ENCODE data around the gene SSBP2. TPM values are rescaled to one million over a fixed set of nuclear protein-coding genes. Genes with fewer than 3 reads are reported as not detected.

SSBP2 gene
- total RNA-seq, 4 donors from 2014 or later = 54.1 to 136 (median 69.8) TPM

DNA sequence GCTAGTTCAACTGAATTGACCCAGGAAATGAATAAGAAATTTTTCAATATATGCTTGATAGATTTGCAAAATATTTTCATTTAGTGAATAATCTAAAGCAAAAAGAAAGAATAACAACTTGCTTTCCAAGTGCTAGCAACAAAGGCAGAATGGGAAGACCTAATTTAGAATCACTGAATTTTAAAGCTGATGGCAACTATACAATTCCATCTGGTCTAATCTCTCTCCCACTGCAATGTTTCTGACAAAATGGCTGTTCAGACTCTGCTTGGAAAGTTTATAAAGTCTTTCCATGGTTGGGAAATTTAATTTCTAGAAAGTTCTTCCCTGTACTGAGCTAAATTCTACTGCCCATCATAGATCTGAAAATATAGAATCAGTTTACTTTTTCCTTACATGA, 281.2 kb downstream of the SSBP2 start:
- Histone ChIP-seq H3K36me3 (peaks cover 18% of the 10 kb centered on the region), H3K4me3 (no peak overlapping the region), H3K4me1 (no peaks in the 10 kb centered on the region), H3K27me3 (no peaks in the 10 kb centered on the region), H3K27ac (no peak overlapping the region), H3K9me3 (no peaks in the 10 kb centered on the region)
- DNase-seq (ENCODE audit: low spot score in 2 of 2) = no peak
- TF ChIP-seq EP300 (IDR thresholded peaks at IDR 0.05) = no peak
- TF ChIP-seq POLR2A (IDR thresholded peaks at IDR 0.05) = no peak
- TF ChIP-seq, protein P1, sequence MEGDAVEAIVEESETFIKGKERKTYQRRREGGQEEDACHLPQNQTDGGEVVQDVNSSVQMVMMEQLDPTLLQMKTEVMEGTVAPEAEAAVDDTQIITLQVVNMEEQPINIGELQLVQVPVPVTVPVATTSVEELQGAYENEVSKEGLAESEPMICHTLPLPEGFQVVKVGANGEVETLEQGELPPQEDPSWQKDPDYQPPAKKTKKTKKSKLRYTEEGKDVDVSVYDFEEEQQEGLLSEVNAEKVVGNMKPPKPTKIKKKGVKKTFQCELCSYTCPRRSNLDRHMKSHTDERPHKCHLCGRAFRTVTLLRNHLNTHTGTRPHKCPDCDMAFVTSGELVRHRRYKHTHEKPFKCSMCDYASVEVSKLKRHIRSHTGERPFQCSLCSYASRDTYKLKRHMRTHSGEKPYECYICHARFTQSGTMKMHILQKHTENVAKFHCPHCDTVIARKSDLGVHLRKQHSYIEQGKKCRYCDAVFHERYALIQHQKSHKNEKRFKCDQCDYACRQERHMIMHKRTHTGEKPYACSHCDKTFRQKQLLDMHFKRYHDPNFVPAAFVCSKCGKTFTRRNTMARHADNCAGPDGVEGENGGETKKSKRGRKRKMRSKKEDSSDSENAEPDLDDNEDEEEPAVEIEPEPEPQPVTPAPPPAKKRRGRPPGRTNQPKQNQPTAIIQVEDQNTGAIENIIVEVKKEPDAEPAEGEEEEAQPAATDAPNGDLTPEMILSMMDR (IDR thresholded peaks at IDR 0.05) = no peak

DNA sequence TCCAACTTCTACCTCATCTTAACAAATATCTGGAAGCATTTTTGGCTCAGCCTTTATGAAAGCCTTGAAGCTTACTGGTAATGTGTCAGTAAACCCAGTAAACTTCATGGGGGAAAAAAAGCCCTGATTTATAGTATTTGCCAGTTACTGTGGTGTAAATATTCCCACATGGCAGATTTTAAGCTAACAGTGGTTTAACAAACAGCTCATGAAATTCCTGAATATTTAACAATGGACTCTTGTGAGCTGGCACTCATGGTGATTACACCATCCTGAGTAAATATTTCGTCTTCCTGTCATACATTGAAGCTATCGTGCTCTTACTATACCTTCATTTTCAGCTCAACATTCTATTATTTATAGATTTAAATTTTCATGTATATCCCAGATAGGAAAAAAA, 300.0 kb downstream of the SSBP2 start:
- H3K36me3 ChIP-seq = peaks cover 10% of the 10 kb centered on the region

DNA sequence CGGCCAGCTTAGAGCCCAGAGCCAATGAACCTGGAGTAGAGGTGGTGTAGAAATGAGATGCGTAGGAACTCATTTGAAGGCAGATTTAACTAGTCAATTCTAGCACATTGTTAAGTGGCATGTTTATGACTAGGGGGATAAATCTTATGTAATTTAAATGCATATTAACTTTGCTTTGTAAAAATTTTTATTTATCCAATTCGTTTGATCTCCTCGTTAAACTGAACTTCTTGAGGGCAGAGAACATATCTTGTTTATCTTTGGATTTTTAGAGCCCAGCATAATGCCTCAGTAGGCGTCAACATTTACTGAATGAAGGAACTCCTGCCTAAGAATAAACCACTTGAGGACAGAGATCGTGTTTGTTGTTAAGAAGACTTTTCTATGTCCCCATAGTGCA, 315.9 kb downstream of the SSBP2 start:
- no peak for DNase-seq (ENCODE audit: low spot score in 2 of 2)
- Histone ChIP-seq H3K36me3 (peaks cover 4% of the 10 kb centered on the region), H3K27ac (no peak overlapping the region), H3K4me3 (no peak overlapping the region), H3K9me3 (no peaks in the 10 kb centered on the region), H3K27me3 (no peaks in the 10 kb centered on the region), H3K4me1 (no peaks in the 10 kb centered on the region)
- 90% methylated on average over 6 of the region's 6 CpGs for WGBS
- TF ChIP-seq, protein P1 (IDR thresholded peaks at IDR 0.05) = no peak
- TF ChIP-seq POLR2AphosphoS5 (IDR thresholded peaks at IDR 0.05) = no peak
- TF ChIP-seq EP300 (IDR thresholded peaks at IDR 0.05) = no peak
- no peak for TF ChIP-seq POLR2A (IDR thresholded peaks at IDR 0.05)

More for the DNA sequence above, 300.0 kb downstream of the SSBP2 start:
- Histone ChIP-seq H3K27ac (no peak overlapping the region), H3K27me3 (no peaks in the 10 kb centered on the region), H3K4me1 (no peaks in the 10 kb centered on the region), H3K4me3 (no peak overlapping the region), H3K9me3 (no peaks in the 10 kb centered on the region)
- TF ChIP-seq POLR2AphosphoS5 (IDR thresholded peaks at IDR 0.05) (no peak), POLR2A (IDR thresholded peaks at IDR 0.05) (no peak), EP300 (IDR thresholded peaks at IDR 0.05) (no peak)
- TF ChIP-seq, protein P1 (IDR thresholded peaks at IDR 0.05) = no peak
- WGBS = 83% methylated on average over 2 of the region's 2 CpGs
- no peak for DNase-seq (ENCODE audit: low spot score in 2 of 2)

DNA sequence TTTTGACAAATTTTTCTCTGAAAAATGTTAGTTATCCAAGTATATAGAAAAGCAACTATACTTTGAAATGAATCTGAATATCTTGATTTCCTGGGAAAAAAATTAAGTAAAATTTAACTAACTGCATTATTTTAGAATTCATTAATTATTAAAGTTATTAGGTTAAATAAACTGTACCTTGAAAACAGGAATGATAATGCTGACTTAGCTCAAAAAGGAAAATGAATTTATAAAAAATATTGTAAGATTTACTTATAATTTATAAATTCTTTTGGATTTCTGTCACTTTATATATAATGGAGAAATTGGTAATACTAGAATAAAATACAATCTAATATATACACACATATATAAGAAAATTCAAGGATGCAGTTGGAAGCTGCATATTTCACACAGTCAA, 320.9 kb downstream of the SSBP2 start:
- TF ChIP-seq, protein P1 (IDR thresholded peaks at IDR 0.05) = no peak
- no peak for TF ChIP-seq POLR2A (IDR thresholded peaks at IDR 0.05)
- no peak for TF ChIP-seq POLR2AphosphoS5 (IDR thresholded peaks at IDR 0.05)
- TF ChIP-seq EP300 (IDR thresholded peaks at IDR 0.05) = no peak
- H3K4me1 ChIP-seq = peaks cover 10% of the 10 kb centered on the region
- no peak for DNase-seq (ENCODE audit: low spot score in 2 of 2)
- H3K4me3 ChIP-seq = no peak overlapping the region
- peaks cover 4% of the 10 kb centered on the region for H3K36me3 ChIP-seq
- H3K27ac ChIP-seq = no peak overlapping the region
- no peaks in the 10 kb centered on the region for H3K27me3 ChIP-seq
- H3K9me3 ChIP-seq = no peaks in the 10 kb centered on the region

DNA sequence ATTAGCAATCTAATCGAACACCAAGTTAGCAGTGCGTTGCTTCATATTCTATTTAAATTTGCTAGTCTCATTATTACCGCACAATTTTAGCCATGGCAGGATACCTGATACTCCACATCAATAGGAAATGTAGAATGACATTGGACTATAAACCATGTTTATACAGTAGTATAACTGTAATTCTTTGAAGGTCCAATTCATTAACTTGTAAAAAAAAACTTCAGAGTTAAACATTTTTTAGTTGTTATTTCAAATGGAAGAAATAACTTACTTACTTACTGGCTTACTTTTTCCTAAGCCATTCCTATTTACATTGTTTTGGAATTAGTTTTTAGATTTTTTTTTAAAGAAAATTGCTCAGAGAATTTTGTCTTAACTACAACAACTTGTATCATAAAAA, 321.5 kb downstream of the SSBP2 start:
- H3K27ac ChIP-seq = no peak overlapping the region
- no peak overlapping the region for H3K4me3 ChIP-seq
- no peak for TF ChIP-seq POLR2AphosphoS5 (IDR thresholded peaks at IDR 0.05)
- no peak for TF ChIP-seq EP300 (IDR thresholded peaks at IDR 0.05)
- no peak for TF ChIP-seq POLR2A (IDR thresholded peaks at IDR 0.05)
- TF ChIP-seq, protein P1 (IDR thresholded peaks at IDR 0.05) = no peak
- no peaks in the 10 kb centered on the region for H3K9me3 ChIP-seq
- 91% methylated on average over 3 of the region's 3 CpGs for WGBS
- peaks cover 4% of the 10 kb centered on the region for H3K36me3 ChIP-seq
- H3K27me3 ChIP-seq = no peaks in the 10 kb centered on the region
- no peak for DNase-seq (ENCODE audit: low spot score in 2 of 2)
- peaks cover 10% of the 10 kb centered on the region for H3K4me1 ChIP-seq

Measured in suprapubic skin (tissue), 4 donors.